Upper lobe of right lung (tissue), 1 donor: ENCODE data around the gene ARPC1B. TPM values are rescaled to one million over a fixed set of nuclear protein-coding genes. Genes with fewer than 3 reads are reported as not detected.
"Not testable (repeated sequence)": the region's sequence is repeated elsewhere in the genome, so short reads cannot be mapped to it uniquely, and the experiment has no call there.

Experiments
- ATAC-seq: fragments of 200-7000 bp; cut with Tn5 transposase; one replicate; pipeline ENCODE4 v1.9.1; 2020; ENCODE audit warnings: mild to moderate bottlenecking, moderate library complexity
- DNase-seq: peaks from one replicate; pipeline ENCODE4 v3.0.0-alpha.2; 2020
- H3K27ac ChIP-seq: fragments of 200-600 bp; one replicate; pipeline ENCODE4 v1.8.0; 2022
- H3K27me3 ChIP-seq: fragments of 200-600 bp; one replicate; pipeline ENCODE4 v1.8.0; 2022; ENCODE audit warnings: mild to moderate bottlenecking
- H3K36me3 ChIP-seq: fragments of 200-600 bp; one replicate; pipeline ENCODE4 v1.8.0; 2022
- H3K4me1 ChIP-seq: fragments of 200-600 bp; one replicate; pipeline ENCODE4 v1.8.0; 2022
- H3K4me3 ChIP-seq: fragments of 200-600 bp; one replicate; pipeline ENCODE4 v1.8.0; 2022; ENCODE audit warnings: mild to moderate bottlenecking
- H3K9me3 ChIP-seq: fragments of 200-600 bp; one replicate; pipeline ENCODE4 v1.8.0; 2022
- CTCF ChIP-seq: fragments of 200-600 bp; IDR thresholded peaks from one replicate; pipeline ENCODE4 v1.8.0; 2022; ENCODE audit warnings: antibody characterized with exemption
- intact Hi-C: fragments of 100-400 bp; cut with DNase I; formaldehyde crosslinking; loops from one replicate; pipeline ENCODE4 v1.11.0; 2022
- total RNA-seq: library from RNA; stranded (reverse); fragmentation: NEBNext Ultra II Directional; extraction: Animal tissue kit (Norgen Biotek cat#: 25700); gene quantifications from one replicate; pipeline ENCODE4 v1.2.1, GENCODE V29; 2021
- donor health status: DM: no; HTN: yes; CAD: no; lungs with severe emphysema.

The ARPC1B gene
- total RNA-seq, 1 donor from 2014 or later: 219 TPM

- ATAC-seq (no peak), DNase-seq (no peak)
- no peaks in the 10 kb centered on the region for H3K9me3 ChIP-seq
- no peaks in the 10 kb centered on the region for H3K27me3 ChIP-seq
- H3K27ac ChIP-seq: no peak overlapping the region
- H3K36me3 ChIP-seq: peaks cover 35% of the 10 kb centered on the region
- no peak overlapping the region for H3K4me3 ChIP-seq
- TF ChIP-seq CTCF: no peak
- peaks cover 36% of the 10 kb centered on the region for H3K4me1 ChIP-seq
- intact Hi-C loops: no loop called here
Observed at GRCh38 chr7:99331002-99331401, 43.5 kb upstream of the ARPC1B start.

GRCh38 chr7:99339595-99339994 is 34.9 kb upstream of the ARPC1B start:
- no peaks in the 10 kb centered on the region for H3K4me1 ChIP-seq
- ATAC-seq (no peak), DNase-seq (no peak)
- no peaks in the 10 kb centered on the region for H3K9me3 ChIP-seq
- TF ChIP-seq CTCF: no peak
- no peaks in the 10 kb centered on the region for H3K27me3 ChIP-seq
- H3K27ac ChIP-seq: no peak overlapping the region
- peaks cover 95% of the 10 kb centered on the region for H3K36me3 ChIP-seq
- H3K4me3 ChIP-seq: no peak overlapping the region
- intact Hi-C loops: no loop called here

GRCh38 chr7:99340659-99341058 is 33.9 kb upstream of the ARPC1B start:
- no peaks in the 10 kb centered on the region for H3K4me1 ChIP-seq
- H3K27me3 ChIP-seq: no peaks in the 10 kb centered on the region
- TF ChIP-seq CTCF: no peak
- ATAC-seq (no peak), DNase-seq (no peak)
- peaks cover 93% of the 10 kb centered on the region for H3K36me3 ChIP-seq
- intact Hi-C loops: no loop called here
- H3K4me3 ChIP-seq: no peak overlapping the region
- no peaks in the 10 kb centered on the region for H3K9me3 ChIP-seq
- H3K27ac ChIP-seq: no peak overlapping the region

- Histone ChIP-seq H3K4me3 (no peak overlapping the region), H3K4me1 (no peaks in the 10 kb centered on the region), H3K27ac (no peak overlapping the region), H3K27me3 (no peaks in the 10 kb centered on the region), H3K36me3 (peaks cover 96% of the 10 kb centered on the region), H3K9me3 (no peaks in the 10 kb centered on the region)
- DNase-seq: no peak
- intact Hi-C loops: no loop called here
- TF ChIP-seq CTCF: no peak
- ATAC-seq: no peak
Observed at GRCh38 chr7:99344061-99344647, 30.4 kb upstream of the ARPC1B start.

GRCh38 chr7:99350641-99351040 is 23.9 kb upstream of the ARPC1B start:
- intact Hi-C loops, H3K4me1 ChIP-seq, H3K27me3 ChIP-seq, H3K27ac ChIP-seq, DNase-seq, H3K4me3 ChIP-seq, H3K9me3 ChIP-seq, ATAC-seq: not testable (repeated sequence)
- H3K36me3 ChIP-seq: peaks cover 97% of the 10 kb centered on the region

- ATAC-seq: no peak
- DNase-seq: no peak
- no peak for TF ChIP-seq CTCF
- peaks cover 97% of the 10 kb centered on the region for H3K36me3 ChIP-seq
- no peaks in the 10 kb centered on the region for H3K9me3 ChIP-seq
- H3K27ac ChIP-seq: no peak overlapping the region
- intact Hi-C loops: no loop called here
- no peaks in the 10 kb centered on the region for H3K4me1 ChIP-seq
- no peak overlapping the region for H3K4me3 ChIP-seq
- H3K27me3 ChIP-seq: no peaks in the 10 kb centered on the region
Observed at GRCh38 chr7:99352247-99352646, 22.3 kb upstream of the ARPC1B start.
